Measurements from ENCODE around the gene KRTAP10-6.
A peak's percentile ranks its signal among the peaks of the same experiment; 100 is the strongest.

Gene KRTAP10-6

DNA sequence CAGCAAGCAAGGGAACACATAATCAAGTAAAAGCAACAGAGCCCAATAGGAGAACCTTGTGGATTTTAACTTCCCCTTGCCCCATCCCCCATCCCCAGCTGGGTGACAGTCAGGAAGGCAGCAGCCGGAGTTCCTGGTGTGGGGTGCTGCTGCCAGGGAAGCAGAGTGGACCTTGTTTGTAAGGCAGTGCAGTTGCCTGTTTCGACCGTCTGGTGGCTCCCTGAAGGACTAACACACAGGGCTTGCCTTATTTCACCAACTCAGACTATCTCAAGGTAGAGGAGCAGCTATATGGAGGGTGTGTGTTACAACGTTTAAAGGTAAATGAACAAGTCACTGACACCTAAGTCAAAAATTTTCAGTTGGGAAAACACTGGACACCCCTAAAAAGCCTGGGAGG lies 26.2 kb upstream of the KRTAP10-6 start:
- H3K9me3 ChIP-seq: peaks cover 21% of the 10 kb centered on the region
- H3K4me2 ChIP-seq: peak overlapping the region; percentile 59
- H3K27me3 ChIP-seq: no peaks in the 10 kb centered on the region
- peak overlapping the region; percentile 22; the same call in 1 of the 2 replicates for H3K27ac ChIP-seq
- no peak overlapping the region for H3K9ac ChIP-seq
- H3K4me1 ChIP-seq: peaks cover 44% of the 10 kb centered on the region
- H3K4me3 ChIP-seq: no peak overlapping the region
- no peaks in the 10 kb centered on the region for H3K36me3 ChIP-seq
- no peaks in the 10 kb centered on the region for H4K20me1 ChIP-seq
- TF ChIP-seq Cebpa-rat (IDR thresholded peaks at IDR 0.05): no peak

DNA sequence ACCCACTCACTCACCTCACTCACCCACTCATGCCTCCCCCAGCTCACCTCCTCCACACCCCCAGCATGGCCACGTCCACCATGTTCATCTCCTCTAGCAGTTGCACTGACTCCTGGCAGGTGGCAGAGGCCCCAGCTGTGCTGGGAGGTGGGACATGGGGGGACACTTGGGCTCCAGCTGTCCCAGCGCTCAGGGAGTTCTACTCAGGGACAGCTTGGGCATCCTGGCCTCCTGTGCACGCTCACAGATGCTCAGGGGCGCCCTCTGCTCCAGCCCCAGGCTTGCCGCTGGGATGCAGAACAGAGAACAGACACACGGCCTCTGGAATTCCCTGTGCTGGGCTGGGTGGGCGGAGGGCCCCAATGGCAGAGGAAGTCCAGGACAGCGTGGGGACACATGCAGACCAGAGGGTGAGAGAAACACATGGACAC lies 24.8 kb upstream of the KRTAP10-6 start:
- peaks cover 44% of the 10 kb centered on the region for H3K4me1 ChIP-seq
- no peaks in the 10 kb centered on the region for H3K27me3 ChIP-seq
- H3K4me3 ChIP-seq: no peak overlapping the region
- no peaks in the 10 kb centered on the region for H3K36me3 ChIP-seq
- TF ChIP-seq Cebpa-rat (IDR thresholded peaks at IDR 0.05): no peak
- H4K20me1 ChIP-seq: no peaks in the 10 kb centered on the region
- H3K9me3 ChIP-seq: peaks cover 13% of the 10 kb centered on the region
- no peak overlapping the region for H3K4me2 ChIP-seq
- H3K9ac ChIP-seq: no peak overlapping the region
- H3K27ac ChIP-seq: no peak overlapping the region

DNA sequence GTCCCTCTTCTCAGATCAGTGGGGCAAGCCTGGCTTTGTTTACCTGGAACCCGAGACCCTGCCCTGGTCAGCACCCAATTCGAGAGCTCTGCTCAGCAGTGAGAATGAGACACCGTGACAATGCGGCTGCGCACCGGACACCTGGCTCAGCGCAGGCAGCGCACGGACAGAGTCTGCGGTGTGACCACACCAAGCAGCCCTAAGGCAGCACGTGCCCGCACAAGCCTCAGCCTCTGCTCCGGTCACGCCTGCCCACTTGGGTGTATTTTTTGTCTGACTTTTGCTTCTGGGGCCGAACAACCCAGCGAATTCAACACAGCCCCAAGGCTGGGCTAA lies 24.3 kb upstream of the KRTAP10-6 start:
- no peak for TF ChIP-seq Cebpa-rat (IDR thresholded peaks at IDR 0.05)
- Histone ChIP-seq H3K27ac (no peak overlapping the region), H3K4me3 (no peak overlapping the region), H3K36me3 (no peaks in the 10 kb centered on the region), H3K9ac (0 out of 2 replicates have a peak overlapping the region, but pooled peaks have one; percentile 5), H3K4me2 (peak overlapping the region; percentile 71), H4K20me1 (no peaks in the 10 kb centered on the region), H3K27me3 (no peaks in the 10 kb centered on the region), H3K9me3 (peaks cover 18% of the 10 kb centered on the region), H3K4me1 (peaks cover 44% of the 10 kb centered on the region)

DNA sequence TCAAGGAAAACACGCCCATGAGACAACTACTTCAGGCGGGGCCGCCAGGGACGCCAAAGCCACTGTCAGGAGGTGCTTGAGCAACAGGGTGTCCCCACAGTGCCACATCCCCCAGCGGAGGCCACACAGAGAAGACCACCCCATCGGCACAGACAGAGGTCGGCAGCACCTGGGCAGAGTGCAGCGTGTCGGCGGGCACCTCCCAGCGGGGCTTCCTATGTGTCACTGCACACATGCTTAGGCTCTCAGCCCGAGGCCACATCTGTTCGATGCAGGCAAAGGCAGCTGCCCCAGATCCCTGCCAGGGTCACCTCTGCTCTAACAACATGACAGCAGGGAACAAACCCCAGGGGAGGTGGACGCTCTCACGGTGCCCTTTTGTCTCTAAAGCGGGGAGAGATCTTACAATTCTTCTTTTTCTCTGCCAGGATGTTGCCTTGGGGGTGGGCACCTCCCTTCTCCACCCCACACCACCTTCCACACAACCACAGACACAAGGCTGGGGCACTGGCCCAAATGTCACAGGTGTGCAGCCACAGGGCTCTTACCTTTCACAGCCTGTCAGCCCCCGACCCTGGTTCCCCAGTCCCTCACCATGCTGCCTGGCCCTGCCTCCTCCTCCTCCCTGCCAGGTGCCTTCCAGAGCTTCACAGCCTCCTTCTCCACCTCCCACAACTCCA lies 23.7 kb upstream of the KRTAP10-6 start:
- H3K27me3 ChIP-seq: no peaks in the 10 kb centered on the region
- TF ChIP-seq Cebpa-rat (IDR thresholded peaks at IDR 0.05): no peak
- no peak overlapping the region for H3K4me3 ChIP-seq
- H3K4me1 ChIP-seq: peaks cover 44% of the 10 kb centered on the region
- no peaks in the 10 kb centered on the region for H3K36me3 ChIP-seq
- H4K20me1 ChIP-seq: no peaks in the 10 kb centered on the region
- H3K27ac ChIP-seq: no peak overlapping the region
- peak overlapping the region; percentile 71 for H3K4me2 ChIP-seq
- H3K9me3 ChIP-seq: peaks cover 20% of the 10 kb centered on the region
- 0 out of 2 replicates have a peak overlapping the region, but pooled peaks have one; percentile 5 for H3K9ac ChIP-seq

DNA sequence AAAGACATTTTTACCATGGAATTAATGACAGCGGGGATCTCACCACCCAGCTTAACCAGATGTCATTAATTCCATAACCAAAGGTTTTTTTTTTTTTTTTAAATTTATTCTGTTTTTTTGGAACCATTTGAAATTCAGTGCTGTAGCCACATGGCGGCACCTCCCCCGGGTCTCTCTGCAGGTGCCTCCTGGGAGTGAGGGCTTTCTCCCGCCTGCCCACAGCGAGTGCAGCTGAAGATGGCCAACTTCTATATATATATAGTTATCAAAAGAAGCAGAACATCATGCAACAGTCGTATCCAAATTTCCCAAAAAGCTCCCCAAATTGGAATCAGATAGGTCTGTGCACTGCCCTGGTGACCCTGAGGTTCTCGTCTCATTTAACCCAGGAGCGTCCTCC lies 23.2 kb upstream of the KRTAP10-6 start:
- TF ChIP-seq Cebpa-rat (IDR thresholded peaks at IDR 0.05): no peak
- no peaks in the 10 kb centered on the region for H3K27me3 ChIP-seq
- H3K36me3 ChIP-seq: no peaks in the 10 kb centered on the region
- no peak overlapping the region for H3K9ac ChIP-seq
- H3K9me3 ChIP-seq: peaks cover 26% of the 10 kb centered on the region
- no peaks in the 10 kb centered on the region for H4K20me1 ChIP-seq
- H3K4me1 ChIP-seq: peaks cover 44% of the 10 kb centered on the region
- peak overlapping the region; percentile 71 for H3K4me2 ChIP-seq
- no peak overlapping the region for H3K4me3 ChIP-seq
- no peak overlapping the region for H3K27ac ChIP-seq

DNA sequence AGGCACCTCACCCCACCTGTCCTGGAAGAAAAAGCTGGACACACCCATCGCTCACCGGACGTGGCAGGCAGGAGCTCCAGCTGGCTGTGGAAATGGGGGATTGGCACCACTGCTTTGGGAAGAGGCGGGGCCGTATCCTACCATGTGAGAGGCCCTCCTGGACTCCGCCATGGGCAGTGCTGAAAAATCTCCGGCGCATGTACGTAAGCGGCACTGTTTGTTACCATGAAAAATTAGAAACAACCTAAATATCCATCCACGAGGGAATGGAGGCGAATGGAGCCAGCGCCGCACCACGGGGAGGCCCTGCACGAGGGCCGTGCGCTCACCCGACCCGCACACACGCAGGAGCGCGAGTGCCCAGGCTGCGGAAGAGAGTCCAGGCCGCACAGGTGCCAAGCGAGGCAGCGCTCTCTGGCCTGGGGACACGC lies 22.7 kb upstream of the KRTAP10-6 start:
- Histone ChIP-seq H4K20me1 (no peaks in the 10 kb centered on the region), H3K4me3 (no peak overlapping the region), H3K27me3 (no peaks in the 10 kb centered on the region), H3K9me3 (peaks cover 28% of the 10 kb centered on the region), H3K4me1 (peaks cover 44% of the 10 kb centered on the region), H3K27ac (no peak overlapping the region), H3K9ac (no peak overlapping the region), H3K4me2 (peak overlapping the region; percentile 71), H3K36me3 (no peaks in the 10 kb centered on the region)
- TF ChIP-seq Cebpa-rat (IDR thresholded peaks at IDR 0.05): no peak

DNA sequence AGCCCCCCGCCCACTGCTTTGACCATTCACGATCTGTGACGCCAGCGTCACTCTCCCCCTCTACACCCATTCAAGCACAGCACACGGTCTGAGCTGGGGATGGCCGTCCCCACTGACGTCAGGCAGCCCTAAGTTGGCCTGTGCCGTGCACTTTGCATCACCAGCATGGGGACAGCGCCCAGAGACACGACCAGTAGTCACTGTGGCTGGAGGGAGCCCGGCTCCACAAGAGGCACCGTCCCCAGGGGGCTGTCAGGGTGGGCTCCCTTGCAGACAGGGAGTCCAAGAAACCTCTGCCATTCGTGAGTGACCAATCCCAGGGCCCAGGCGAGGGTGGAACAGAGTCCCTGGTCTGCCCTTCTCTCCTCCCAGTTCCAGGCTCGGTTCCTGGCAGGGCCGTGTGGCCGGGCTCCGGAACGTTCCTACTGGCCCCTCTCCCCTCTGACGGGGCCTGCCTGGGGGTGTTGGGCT lies 21.9 kb upstream of the KRTAP10-6 start:
- TF ChIP-seq Cebpa-rat (IDR thresholded peaks at IDR 0.05): no peak
- H3K4me2 ChIP-seq: peak overlapping the region; percentile 71; the same call in 1 of the 2 replicates
- no peaks in the 10 kb centered on the region for H4K20me1 ChIP-seq
- no peak overlapping the region for H3K4me3 ChIP-seq
- no peak overlapping the region for H3K9ac ChIP-seq
- no peaks in the 10 kb centered on the region for H3K36me3 ChIP-seq
- H3K27me3 ChIP-seq: no peaks in the 10 kb centered on the region
- peaks cover 31% of the 10 kb centered on the region for H3K9me3 ChIP-seq
- no peak overlapping the region for H3K27ac ChIP-seq
- H3K4me1 ChIP-seq: peaks cover 42% of the 10 kb centered on the region

DNA sequence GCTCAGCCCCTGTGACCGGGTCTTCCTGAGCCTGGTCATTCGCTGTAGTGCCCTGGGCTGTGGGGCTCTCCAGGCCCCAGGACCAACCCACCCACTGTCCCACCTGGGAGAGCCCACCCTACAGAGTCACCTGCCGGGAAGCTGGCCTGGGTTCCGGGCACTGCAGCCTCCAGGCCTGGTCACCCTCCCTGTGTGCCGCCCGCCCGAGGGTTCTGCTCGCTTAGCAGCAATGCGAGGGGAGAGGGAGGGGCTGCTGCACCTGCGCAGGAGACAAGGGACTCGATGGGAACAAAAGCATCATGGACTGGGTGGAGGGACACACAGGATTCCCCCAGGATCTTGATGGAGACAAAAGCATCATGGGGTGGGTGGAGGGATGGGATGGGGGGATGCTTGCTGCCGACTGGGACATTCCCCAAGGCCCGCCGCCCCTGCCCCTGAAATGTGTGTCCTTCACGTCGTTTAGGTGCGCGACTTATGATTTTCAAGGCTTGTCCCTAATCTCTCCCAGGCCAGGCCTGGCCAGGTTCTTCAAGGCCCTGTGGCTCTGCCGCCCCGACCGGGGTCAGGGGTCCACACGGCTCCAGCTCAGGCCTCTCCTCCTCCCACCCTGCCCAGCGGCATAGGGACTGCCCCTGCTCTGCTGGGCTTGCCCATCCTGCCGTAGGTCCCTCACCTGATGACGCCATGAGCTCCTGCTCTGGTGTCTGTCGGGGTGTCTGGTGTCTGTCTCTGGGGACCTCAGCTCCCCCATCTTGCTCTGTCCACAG lies 21.3 kb upstream of the KRTAP10-6 start:
- TF ChIP-seq Cebpa-rat (IDR thresholded peaks at IDR 0.05): no peak
- no peak overlapping the region for H3K9ac ChIP-seq
- peaks cover 36% of the 10 kb centered on the region for H3K4me1 ChIP-seq
- no peak overlapping the region for H3K4me2 ChIP-seq
- no peaks in the 10 kb centered on the region for H4K20me1 ChIP-seq
- no peaks in the 10 kb centered on the region for H3K36me3 ChIP-seq
- peaks cover 36% of the 10 kb centered on the region for H3K9me3 ChIP-seq
- H3K4me3 ChIP-seq: no peak overlapping the region
- no peaks in the 10 kb centered on the region for H3K27me3 ChIP-seq
- H3K27ac ChIP-seq: no peak overlapping the region

DNA sequence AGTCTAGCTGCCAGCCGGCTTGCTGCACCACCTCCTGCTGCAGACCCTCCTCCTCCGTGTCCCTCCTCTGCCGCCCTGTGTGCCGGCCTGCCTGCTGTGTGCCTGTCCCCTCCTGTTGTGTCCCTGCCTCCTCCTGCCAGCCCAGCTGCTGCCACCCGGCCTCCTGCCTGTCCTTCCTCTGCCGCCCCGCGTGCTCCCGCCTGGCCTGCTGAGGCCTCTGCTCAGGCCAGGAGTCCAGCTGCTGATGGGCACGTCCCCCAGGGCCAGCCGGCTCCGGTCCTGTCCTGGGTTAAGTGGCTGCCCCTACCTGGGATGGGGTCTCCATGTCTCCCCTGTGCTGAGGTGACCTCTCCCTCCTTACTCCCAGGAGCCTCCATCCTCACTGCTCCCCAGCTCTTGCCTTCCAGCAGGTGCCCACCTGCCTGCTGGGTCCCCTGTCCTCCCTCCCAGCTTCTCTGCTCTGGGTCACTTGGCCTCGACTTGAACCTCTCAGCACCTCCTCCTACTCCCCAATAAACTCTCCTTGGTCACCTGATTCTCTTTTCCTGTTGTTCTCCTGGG lies 20.4 kb upstream of the KRTAP10-6 start:
- Histone ChIP-seq H3K4me1 (peaks cover 27% of the 10 kb centered on the region), H3K27me3 (no peaks in the 10 kb centered on the region), H3K4me3 (no peak overlapping the region), H3K27ac (no peak overlapping the region), H3K9me3 (peaks cover 36% of the 10 kb centered on the region), H3K4me2 (no peak overlapping the region), H4K20me1 (no peaks in the 10 kb centered on the region), H3K36me3 (no peaks in the 10 kb centered on the region), H3K9ac (no peak overlapping the region)
- no peak for TF ChIP-seq Cebpa-rat (IDR thresholded peaks at IDR 0.05)

DNA sequence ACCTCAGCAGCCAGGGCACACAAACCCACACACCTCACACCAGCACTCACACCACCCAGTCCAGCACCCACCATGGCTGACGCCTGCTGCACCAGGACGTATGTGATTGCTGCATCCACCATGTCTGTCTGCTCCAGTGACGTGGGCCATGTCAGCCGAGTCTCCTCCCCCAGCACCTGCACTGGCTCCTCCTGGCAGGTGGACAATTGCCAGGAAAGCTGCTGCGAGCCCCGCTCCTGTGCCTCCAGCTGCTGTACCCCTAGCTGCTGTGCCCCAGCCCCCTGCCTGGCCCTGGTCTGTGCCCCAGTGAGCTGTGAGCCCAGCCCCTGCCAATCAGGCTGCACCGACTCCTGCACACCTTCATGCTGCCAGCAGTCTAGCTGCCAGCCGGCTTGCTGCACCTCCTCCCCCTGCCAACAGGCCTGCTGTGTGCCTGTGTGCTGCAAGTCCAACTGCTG lies 19.8 kb upstream of the KRTAP10-6 start, which contains the start of gene KRTAP10-8:
TSS of gene KRTAP10-8 (plus strand) at position 51 of the 458 bp plus-strand sequence. CDS start at position 73, 22 bp downstream.
- Histone ChIP-seq H3K27me3 (no peaks in the 10 kb centered on the region), H3K9ac (no peak within 1 kb of the TSS), H3K9me3 (peaks cover 36% of the 10 kb centered on the region), H3K4me2 (no peak within 1 kb of the TSS), H3K27ac (no peak within 1 kb of the TSS), H3K4me3 (no peak within 1 kb of the TSS), H4K20me1 (no peaks in the 10 kb centered on the region), H3K4me1 (peaks cover 27% of the 10 kb centered on the region), H3K36me3 (no peaks in the 10 kb centered on the region)
- TF ChIP-seq Cebpa-rat (IDR thresholded peaks at IDR 0.05): no peak

All from BLaER1 (cell line).